Measurements from ENCODE around the gene CSF2.

DNA sequence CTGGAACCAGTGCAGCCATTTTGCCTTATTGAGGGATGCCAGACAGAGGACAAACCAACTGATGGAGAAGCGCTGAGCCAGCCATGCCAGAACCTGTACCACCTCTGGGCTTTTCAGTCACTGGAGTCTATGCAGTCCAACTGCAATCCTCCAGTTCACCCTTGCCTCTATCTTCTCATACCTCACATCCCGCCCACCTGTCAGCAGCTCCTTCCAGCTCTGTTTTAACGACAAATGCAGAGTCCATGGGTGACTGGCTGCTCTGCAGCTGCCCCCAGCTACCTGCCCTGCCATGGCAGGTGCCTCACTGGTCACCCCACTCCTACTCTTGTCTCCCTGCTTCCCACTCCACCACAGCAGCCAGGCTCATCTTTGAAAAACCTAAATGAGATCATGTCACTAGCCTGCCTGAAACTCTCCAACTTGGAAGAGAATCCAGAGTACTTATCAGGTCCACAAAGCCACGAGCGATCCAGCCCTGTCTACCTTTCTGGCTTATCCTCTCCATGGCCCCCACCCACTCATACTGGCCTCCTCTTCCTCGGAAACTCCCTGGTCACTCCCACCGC lies 48.1 kb upstream of the CSF2 start:
- TF ChIP-seq, protein P1, sequence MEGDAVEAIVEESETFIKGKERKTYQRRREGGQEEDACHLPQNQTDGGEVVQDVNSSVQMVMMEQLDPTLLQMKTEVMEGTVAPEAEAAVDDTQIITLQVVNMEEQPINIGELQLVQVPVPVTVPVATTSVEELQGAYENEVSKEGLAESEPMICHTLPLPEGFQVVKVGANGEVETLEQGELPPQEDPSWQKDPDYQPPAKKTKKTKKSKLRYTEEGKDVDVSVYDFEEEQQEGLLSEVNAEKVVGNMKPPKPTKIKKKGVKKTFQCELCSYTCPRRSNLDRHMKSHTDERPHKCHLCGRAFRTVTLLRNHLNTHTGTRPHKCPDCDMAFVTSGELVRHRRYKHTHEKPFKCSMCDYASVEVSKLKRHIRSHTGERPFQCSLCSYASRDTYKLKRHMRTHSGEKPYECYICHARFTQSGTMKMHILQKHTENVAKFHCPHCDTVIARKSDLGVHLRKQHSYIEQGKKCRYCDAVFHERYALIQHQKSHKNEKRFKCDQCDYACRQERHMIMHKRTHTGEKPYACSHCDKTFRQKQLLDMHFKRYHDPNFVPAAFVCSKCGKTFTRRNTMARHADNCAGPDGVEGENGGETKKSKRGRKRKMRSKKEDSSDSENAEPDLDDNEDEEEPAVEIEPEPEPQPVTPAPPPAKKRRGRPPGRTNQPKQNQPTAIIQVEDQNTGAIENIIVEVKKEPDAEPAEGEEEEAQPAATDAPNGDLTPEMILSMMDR (IDR thresholded peaks at IDR 0.05; ENCODE audit: low read depth, low read length, poor library complexity, severe bottlenecking): no peak
- no peak for TF ChIP-seq EZH2phosphoT487 (IDR thresholded peaks at IDR 0.05; ENCODE audit: borderline replicate concordance, low read length)

All from DOHH2 (cell line).